Hair follicular keratinocyte (primary cell): ENCODE results near the gene SHC1. TPM values are rescaled to one million over a fixed set of nuclear protein-coding genes. Genes with fewer than 3 reads are reported as not detected.

ENCODE experiments used
- total RNA-seq: library from RNA; depleted of rRNA; stranded (reverse); fragments of >200 nt; gene quantifications from 2 replicates; pipeline ENCODE4 v1.2.3, GENCODE V29; 2015

The SHC1 gene
- 263 and 414 TPM in 2 replicates for total RNA-seq

GRCh38 chr1:154970631-154971340 lies at the start of gene SHC1:
TSS of gene SHC1 (minus strand) at chr1:154970747. CDS start at chr1:154970526, 221 bp downstream.

GRCh38 chr1:155002464-155003226 lies 32.1 kb upstream of the SHC1 start, which contains the start of gene ZBTB7B:
TSS of gene ZBTB7B (plus strand) at chr1:155002802. CDS start at chr1:155014661, 11,859 bp downstream.

GRCh38 chr1:154993572-154994268 lies 23.2 kb upstream of the SHC1 start, which contains the start of gene LENEP:
TSS of gene LENEP (plus strand) at chr1:154993586. CDS start at chr1:154993608, 22 bp downstream.

GRCh38 chr1:154982897-154983648 lies 12.5 kb upstream of the SHC1 start, which contains the start of gene FLAD1:
TSS of gene FLAD1 (plus strand) at chr1:154983344. CDS start at chr1:154983695, 351 bp downstream.

GRCh38 chr1:154974102-154974807 lies 3.7 kb upstream of the SHC1 start, which contains the start of gene CKS1B:
TSS of gene CKS1B (plus strand) at chr1:154974681. CDS start at chr1:154974746, 65 bp downstream.

GRCh38 chr1:154961207-154962155 lies 9.1 kb downstream of the SHC1 start, which contains the start of gene PYGO2:
TSS of gene PYGO2 (minus strand) at chr1:154961782. CDS start at chr1:154961576, 206 bp downstream.

GRCh38 chr1:154955718-154956543 lies 14.6 kb downstream of the SHC1 start, which contains the start of gene PBXIP1:
TSS of gene PBXIP1 (minus strand) at chr1:154956099. CDS start at chr1:154953721, 2,378 bp downstream.

GRCh38 chr1:154936555-154937084 lies 33.9 kb downstream of the SHC1 start, which contains the start of gene PMVK:
TSS of gene PMVK (minus strand) at chr1:154936719. CDS start at chr1:154936685, 34 bp downstream.

Other genes with a start within 250 kb of the SHC1 start
- gene KCNN3, start 100.5 kb downstream of the SHC1 start, total RNA-seq: not detected in 2 replicates
- gene PMVK, start 34.0 kb downstream of the SHC1 start, total RNA-seq: 11.7 and 13.8 TPM in 2 replicates
- gene PBXIP1, start 14.6 kb downstream of the SHC1 start, total RNA-seq: 15.5 and 30.2 TPM in 2 replicates
- 16.6 and 19.7 TPM in 2 replicates for gene PYGO2, start 9.0 kb downstream of the SHC1 start, total RNA-seq
- gene CKS1B, start 3.9 kb upstream of the SHC1 start, total RNA-seq: 140 and 300 TPM in 2 replicates
- 45.4 and 46.1 TPM in 2 replicates for gene FLAD1, start 12.6 kb upstream of the SHC1 start, total RNA-seq
- not detected in 2 replicates for gene LENEP, start 22.8 kb upstream of the SHC1 start, total RNA-seq
- gene ZBTB7B, start 32.1 kb upstream of the SHC1 start, total RNA-seq: 32.5 and 43.8 TPM in 2 replicates
- not detected in 2 replicates for gene DCST2, start 63.0 kb upstream of the SHC1 start, total RNA-seq
- not detected in 2 replicates for gene DCST1, start 63.1 kb upstream of the SHC1 start, total RNA-seq
- 207 and 264 TPM in 2 replicates for gene ADAM15, start 80.6 kb upstream of the SHC1 start, total RNA-seq
- 10.7 and 14.4 TPM in 2 replicates for gene EFNA4, start 93.0 kb upstream of the SHC1 start, total RNA-seq
- 2.9 and 3.2 TPM in 2 replicates for gene EFNA3, start 108.1 kb upstream of the SHC1 start, total RNA-seq
- 22.1 and 25.9 TPM in 2 replicates for gene EFNA1, start 157.1 kb upstream of the SHC1 start, total RNA-seq
- gene SLC50A1, start 165.1 kb upstream of the SHC1 start, total RNA-seq: 57.0 and 57.2 TPM in 2 replicates
- 35.5 and 59.5 TPM in 2 replicates for gene DPM3, start 169.8 kb upstream of the SHC1 start, total RNA-seq
- gene KRTCAP2, start 202.6 kb upstream of the SHC1 start, total RNA-seq: 118 and 192 TPM in 2 replicates
- 3.0 and 3.2 TPM in 2 replicates for gene TRIM46, start 203.1 kb upstream of the SHC1 start, total RNA-seq
- 5.4 and 15.6 TPM in 2 replicates for gene THBS3, start 237.2 kb upstream of the SHC1 start, total RNA-seq
- gene MTX1, start 237.9 kb upstream of the SHC1 start, total RNA-seq: 97.6 and 103 TPM in 2 replicates